ENCODE data around the gene ERCC6L2. TPM values are rescaled to one million over a fixed set of nuclear protein-coding genes. Genes with fewer than 3 reads are reported as not detected.

ERCC6L2 gene, protein sequence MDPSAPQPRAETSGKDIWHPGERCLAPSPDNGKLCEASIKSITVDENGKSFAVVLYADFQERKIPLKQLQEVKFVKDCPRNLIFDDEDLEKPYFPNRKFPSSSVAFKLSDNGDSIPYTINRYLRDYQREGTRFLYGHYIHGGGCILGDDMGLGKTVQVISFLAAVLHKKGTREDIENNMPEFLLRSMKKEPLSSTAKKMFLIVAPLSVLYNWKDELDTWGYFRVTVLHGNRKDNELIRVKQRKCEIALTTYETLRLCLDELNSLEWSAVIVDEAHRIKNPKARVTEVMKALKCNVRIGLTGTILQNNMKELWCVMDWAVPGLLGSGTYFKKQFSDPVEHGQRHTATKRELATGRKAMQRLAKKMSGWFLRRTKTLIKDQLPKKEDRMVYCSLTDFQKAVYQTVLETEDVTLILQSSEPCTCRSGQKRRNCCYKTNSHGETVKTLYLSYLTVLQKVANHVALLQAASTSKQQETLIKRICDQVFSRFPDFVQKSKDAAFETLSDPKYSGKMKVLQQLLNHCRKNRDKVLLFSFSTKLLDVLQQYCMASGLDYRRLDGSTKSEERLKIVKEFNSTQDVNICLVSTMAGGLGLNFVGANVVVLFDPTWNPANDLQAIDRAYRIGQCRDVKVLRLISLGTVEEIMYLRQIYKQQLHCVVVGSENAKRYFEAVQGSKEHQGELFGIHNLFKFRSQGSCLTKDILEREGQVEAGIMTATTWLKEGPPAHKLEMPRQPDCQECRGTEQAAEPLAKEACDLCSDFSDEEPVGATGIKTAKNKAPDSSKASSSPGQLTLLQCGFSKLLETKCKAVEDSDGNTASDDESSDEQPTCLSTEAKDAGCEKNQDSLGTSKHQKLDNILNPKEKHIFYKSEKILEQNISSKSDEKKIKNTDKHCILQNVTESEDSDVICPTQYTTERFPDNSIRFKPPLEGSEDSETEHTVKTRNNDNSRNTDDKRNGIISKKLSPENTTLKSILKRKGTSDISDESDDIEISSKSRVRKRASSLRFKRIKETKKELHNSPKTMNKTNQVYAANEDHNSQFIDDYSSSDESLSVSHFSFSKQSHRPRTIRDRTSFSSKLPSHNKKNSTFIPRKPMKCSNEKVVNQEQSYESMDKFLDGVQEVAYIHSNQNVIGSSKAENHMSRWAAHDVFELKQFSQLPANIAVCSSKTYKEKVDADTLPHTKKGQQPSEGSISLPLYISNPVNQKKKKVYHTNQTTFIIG (N-terminal part only)
- total RNA-seq: 88.5 and 89.3 TPM in 2 replicates

DNA sequence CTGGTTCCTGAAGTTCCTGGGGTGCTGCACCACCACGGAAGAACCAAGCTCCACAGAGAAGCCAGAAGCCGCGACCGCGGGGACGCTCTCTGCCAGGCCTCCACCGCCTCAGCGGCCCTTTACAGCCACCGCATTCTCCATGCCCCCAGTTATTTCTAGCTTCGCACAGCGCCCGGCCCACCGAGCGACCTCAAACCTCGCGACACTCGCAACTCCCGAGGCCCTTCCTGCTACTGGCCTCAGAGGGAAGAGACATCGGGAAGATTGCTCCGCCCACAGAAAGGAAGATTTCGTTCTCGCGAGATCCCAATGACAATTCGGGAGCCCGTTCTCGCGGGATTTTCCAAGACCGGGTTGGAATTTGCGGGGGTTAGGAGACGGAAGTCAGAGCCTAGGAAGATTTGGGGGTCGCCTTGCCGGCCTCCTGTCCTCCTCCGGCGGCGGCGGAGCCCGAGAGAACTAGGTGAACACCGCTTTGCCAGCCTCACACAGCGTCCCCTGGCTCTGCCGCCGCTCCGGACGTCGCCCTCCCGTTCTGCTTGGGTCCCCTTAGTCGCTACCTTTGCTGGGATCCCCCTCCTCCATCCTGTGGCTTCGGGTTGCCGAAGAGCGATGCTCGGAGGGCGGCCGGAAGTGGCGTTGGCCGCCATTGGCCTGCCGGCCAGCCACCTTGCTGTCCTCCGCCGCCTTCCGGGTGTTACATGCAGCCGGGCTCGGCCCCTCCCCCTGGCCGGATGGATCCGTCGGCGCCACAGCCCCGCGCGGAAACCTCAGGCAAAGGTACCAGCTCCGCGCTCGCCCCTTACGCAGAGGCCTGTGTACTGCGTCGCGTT, at the start of gene ERCC6L2:
Gene ERCC6L2, plus strand, starts transcription at position 387 of the 833 bp plus-strand sequence. Its CDS starts 348 bp downstream, at position 735.

